ENCODE measurements around the gene RPS23. TPM values are rescaled to one million over a fixed set of nuclear protein-coding genes. Genes with fewer than 3 reads are reported as not detected.

The RPS23 gene
- total RNA-seq, 1 experiment from 2014 or later = 2,213 TPM

DNA sequence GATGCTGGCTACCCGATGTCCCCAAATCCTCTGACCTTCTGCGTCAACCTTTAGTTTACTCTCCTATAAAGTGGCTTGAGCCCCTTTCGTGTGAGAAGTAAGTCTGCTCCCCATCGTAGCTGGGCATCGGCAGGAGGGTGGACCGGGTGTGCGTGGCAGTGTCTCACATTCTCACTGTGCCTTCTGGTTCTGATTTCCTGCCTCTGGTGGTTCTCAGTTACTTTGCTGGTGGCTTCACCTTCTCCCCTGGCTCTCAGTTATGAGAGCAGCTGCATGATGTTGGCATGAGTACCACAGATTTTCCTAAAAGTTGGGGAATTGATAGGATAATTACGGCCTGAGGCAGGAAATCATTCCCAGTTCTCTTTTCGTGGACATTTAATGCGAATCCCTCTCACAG, 47.0 kb upstream of the RPS23 start:
- BruUV-seq (replicated peaks) = no TSS peak
- no peak overlapping the region for H3K27ac Mint-ChIP-seq (ENCODE audit: unreplicated experiment)
- no peaks in the 10 kb centered on the region for H3K36me3 ChIP-seq (ENCODE audit: control insufficient read depth, insufficient read depth, low read length)
- H3K27me3 Mint-ChIP-seq (ENCODE audit: insufficient read depth, unreplicated experiment) = peaks cover 12% of the 10 kb centered on the region
- no peaks in the 10 kb centered on the region for H3K4me1 Mint-ChIP-seq (ENCODE audit: low read depth, unreplicated experiment)
- H3K36me3 Mint-ChIP-seq (ENCODE audit: insufficient read depth, unreplicated experiment) = no peaks in the 10 kb centered on the region
- DNase-seq = no peak
- no peak overlapping the region for H3K4me3 ChIP-seq (ENCODE audit: low read depth, low read length)
- H3K9me3 Mint-ChIP-seq (ENCODE audit: unreplicated experiment) = peaks cover 14% of the 10 kb centered on the region
- TF ChIP-seq, protein P1, sequence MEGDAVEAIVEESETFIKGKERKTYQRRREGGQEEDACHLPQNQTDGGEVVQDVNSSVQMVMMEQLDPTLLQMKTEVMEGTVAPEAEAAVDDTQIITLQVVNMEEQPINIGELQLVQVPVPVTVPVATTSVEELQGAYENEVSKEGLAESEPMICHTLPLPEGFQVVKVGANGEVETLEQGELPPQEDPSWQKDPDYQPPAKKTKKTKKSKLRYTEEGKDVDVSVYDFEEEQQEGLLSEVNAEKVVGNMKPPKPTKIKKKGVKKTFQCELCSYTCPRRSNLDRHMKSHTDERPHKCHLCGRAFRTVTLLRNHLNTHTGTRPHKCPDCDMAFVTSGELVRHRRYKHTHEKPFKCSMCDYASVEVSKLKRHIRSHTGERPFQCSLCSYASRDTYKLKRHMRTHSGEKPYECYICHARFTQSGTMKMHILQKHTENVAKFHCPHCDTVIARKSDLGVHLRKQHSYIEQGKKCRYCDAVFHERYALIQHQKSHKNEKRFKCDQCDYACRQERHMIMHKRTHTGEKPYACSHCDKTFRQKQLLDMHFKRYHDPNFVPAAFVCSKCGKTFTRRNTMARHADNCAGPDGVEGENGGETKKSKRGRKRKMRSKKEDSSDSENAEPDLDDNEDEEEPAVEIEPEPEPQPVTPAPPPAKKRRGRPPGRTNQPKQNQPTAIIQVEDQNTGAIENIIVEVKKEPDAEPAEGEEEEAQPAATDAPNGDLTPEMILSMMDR (IDR thresholded peaks at IDR 0.05; ENCODE audit: insufficient read depth in 1 of 2, low read depth in 1 of 2, low read length in 1 of 2, severe bottlenecking in 1 of 2, unreplicated experiment in 1 of 2) = no peak
- no peak overlapping the region for H3K4me3 Mint-ChIP-seq (ENCODE audit: unreplicated experiment)
- no peaks in the 10 kb centered on the region for H3K9me3 ChIP-seq
- H3K4me1 ChIP-seq = no peaks in the 10 kb centered on the region
- POLR2A ChIA-PET = no interaction called here
- H3K27me3 ChIP-seq (replicated peaks; ENCODE audit: control insufficient read depth, insufficient read depth, low read length) = no peaks in the 10 kb centered on the region; the same call in 1 of the 2 replicates
- CTCF ChIA-PET = no interaction called here
- intact Hi-C loops (cut with micrococcal nuclease; ENCODE audit: unreplicated experiment) = no loop called here

- CTCF ChIA-PET = no interaction called here
Measured at GRCh38 chr5:82320966-82321365, 42.8 kb upstream of the RPS23 start.

GRCh38 chr5:82319651-82320376, 41.7 kb upstream of the RPS23 start:
- DNase-seq = no peak
- Mint-ChIP-seq H3K4me1 (ENCODE audit: low read depth, unreplicated experiment) (no peaks in the 10 kb centered on the region), H3K27me3 (ENCODE audit: insufficient read depth, unreplicated experiment) (peaks cover 9% of the 10 kb centered on the region), H3K27ac (ENCODE audit: unreplicated experiment) (no peak overlapping the region), H3K9me3 (ENCODE audit: unreplicated experiment) (no peaks in the 10 kb centered on the region), H3K4me3 (ENCODE audit: unreplicated experiment) (no peak overlapping the region), H3K36me3 (ENCODE audit: insufficient read depth, unreplicated experiment) (no peaks in the 10 kb centered on the region)
- TF ChIP-seq, protein P1 (IDR thresholded peaks at IDR 0.05; ENCODE audit: insufficient read depth in 1 of 2, low read depth in 1 of 2, low read length in 1 of 2, severe bottlenecking in 1 of 2, unreplicated experiment in 1 of 2) = no peak
- H3K4me1 ChIP-seq = no peaks in the 10 kb centered on the region
- H3K9me3 ChIP-seq = no peaks in the 10 kb centered on the region
- no peaks in the 10 kb centered on the region for H3K36me3 ChIP-seq (ENCODE audit: control insufficient read depth, insufficient read depth, low read length)
- ChIA-PET CTCF (no interaction called here), POLR2A (no interaction called here)
- BruUV-seq (replicated peaks) = no TSS peak
- intact Hi-C loops (cut with micrococcal nuclease; ENCODE audit: unreplicated experiment) = no loop called here
- H3K27me3 ChIP-seq (replicated peaks; ENCODE audit: control insufficient read depth, insufficient read depth, low read length) = no peaks in the 10 kb centered on the region; the same call in 1 of the 2 replicates
- no peak overlapping the region for H3K4me3 ChIP-seq (ENCODE audit: low read depth, low read length)

More at GRCh38 chr5:82320966-82321365, 42.8 kb upstream of the RPS23 start:
- Histone ChIP-seq H3K27me3 (replicated peaks; ENCODE audit: control insufficient read depth, insufficient read depth, low read length) (no peaks in the 10 kb centered on the region; the same call in 1 of the 2 replicates), H3K4me3 (ENCODE audit: low read depth, low read length) (no peak overlapping the region), H3K9me3 (no peaks in the 10 kb centered on the region), H3K4me1 (no peaks in the 10 kb centered on the region), H3K36me3 (ENCODE audit: control insufficient read depth, insufficient read depth, low read length) (no peaks in the 10 kb centered on the region)
- no TSS peak for BruUV-seq (replicated peaks)
- intact Hi-C loops (cut with micrococcal nuclease; ENCODE audit: unreplicated experiment) = no loop called here
- TF ChIP-seq, protein P1 (IDR thresholded peaks at IDR 0.05; ENCODE audit: insufficient read depth in 1 of 2, low read depth in 1 of 2, low read length in 1 of 2, severe bottlenecking in 1 of 2, unreplicated experiment in 1 of 2) = no peak
- Mint-ChIP-seq H3K4me3 (ENCODE audit: unreplicated experiment) (no peak overlapping the region), H3K36me3 (ENCODE audit: insufficient read depth, unreplicated experiment) (no peaks in the 10 kb centered on the region), H3K27ac (ENCODE audit: unreplicated experiment) (no peak overlapping the region), H3K4me1 (ENCODE audit: low read depth, unreplicated experiment) (no peaks in the 10 kb centered on the region), H3K27me3 (ENCODE audit: insufficient read depth, unreplicated experiment) (peaks cover 12% of the 10 kb centered on the region), H3K9me3 (ENCODE audit: unreplicated experiment) (no peaks in the 10 kb centered on the region)
- DNase-seq = no peak
- POLR2A ChIA-PET = no interaction called here

All from Caco-2 (cell line).